Right lobe of liver (tissue), 6 donors: Measurements from ENCODE around the gene GFRA1. TPM values are rescaled to one million over a fixed set of nuclear protein-coding genes. Genes with fewer than 3 reads are reported as not detected.

Experiments
- ATAC-seq, 4 donors: fragments of 200-7000 bp; cut with Tn5 transposase; one replicate each; pipeline ENCODE4 v1.9.1; 2020; ENCODE audit warnings: mild to moderate bottlenecking in 4 of 4, moderate library complexity in 4 of 4
- DNase-seq, 3 donors: peaks; one replicate each; pipeline ENCODE4 v3.0.0-alpha.2; 2020
- H3K27ac ChIP-seq, 3 donors: fragments of 200-600 bp; one replicate each; pipeline ENCODE4 v1.8.0; 2022
- H3K27me3 ChIP-seq, 2 donors: fragments of 200-600 bp; one replicate each; pipeline ENCODE4 v1.8.0; 2022
- H3K36me3 ChIP-seq, 4 donors: fragments of 200-600 bp; sonication (generic) in 1 of 4; one replicate each; pipeline versions ENCODE4 v1.5.1 to v1.8.0; 2017 to 2022; ENCODE audit warnings: control low read depth in 1 of 4
- H3K4me1 ChIP-seq, 4 donors: fragments of 200-600 bp; sonication (generic) in 1 of 4; one replicate each; pipeline versions ENCODE4 v1.5.1 to v1.8.0; 2017 to 2022; ENCODE audit warnings: control low read depth in 1 of 4
- H3K4me3 ChIP-seq, 3 donors: fragments of 200-600 bp; one replicate each; pipeline ENCODE4 v1.8.0; 2022
- H3K9me3 ChIP-seq, 4 donors: fragments of 200-600 bp; sonication (generic) in 1 of 4; one replicate each; pipeline versions ENCODE4 v1.5.1 to v1.8.0; 2017 to 2022; ENCODE audit warnings: control low read depth in 1 of 4
- CTCF ChIP-seq, 4 donors: fragments of 200-600 bp in 3 of 4; fragments of 450-650 bp in 1 of 4; IDR thresholded peaks; one replicate each; pipeline versions ENCODE4 v1.5.1 to v1.8.0; 2016 to 2022; ENCODE audit warnings: antibody characterized with exemption in 4 of 4, mild to moderate bottlenecking in 2 of 4
- POLR2A ChIP-seq: fragments of 450-650 bp; IDR thresholded peaks from one replicate; pipeline ENCODE4 v1.6.1; 2017; ENCODE audit warnings: antibody characterized with exemption, mild to moderate bottlenecking
- WGBS: methylation state at CpG from one replicate; pipeline ENCODE4 v1.1.6; 2018; ENCODE audit warnings: low coverage, low lambda C conversion rate; ENCODE audit not compliant: insufficient coverage; ENCODE audit errors: missing lambda C conversion rate; 5-methylcytosine and 5-hydroxymethylcytosine counted together
- intact Hi-C, 2 donors: fragments of 100-400 bp; cut with DNase I; formaldehyde crosslinking; loops; one replicate each; pipeline versions ENCODE4 v1.11.2 to v1.14.1; 2022
- total RNA-seq, 6 experiments: library from RNA; depleted of rRNA in 2 of 6; stranded (reverse); fragments of >200 nt in 2 of 6; fragmentation: NEBNext Ultra II Directional in 3 of 6; extraction: Animal tissue kit (Norgen Biotek cat#: 25700) in 3 of 6; gene quantifications; one replicate each; pipeline versions ENCODE4 v1.1.0 to v1.2.4, GENCODE V29; 2016 to 2023
- donor health status: DM: no; HTN: yes; CAD: no.
- donor health status: DM: no; HTN: no; CAD: no.
- donor health status: DM: no; HTN: no; CAD: no.
- donor health status: DM: no; HTN: yes; CAD: no.
- donor health status: DM: no; HTN: yes; CAD: no.

The GFRA1 gene
- total RNA-seq, 6 experiments from 2014 or later, result 17.9 to 67.8 (median 42.8) TPM

- no peak overlapping the region for H3K4me3 ChIP-seq
- intact Hi-C loops, result no loop called here
- peaks cover 0 to 50% (median 16%) of the 10 kb centered on the region in 4 donors for H3K4me1 ChIP-seq
- no peaks in the 10 kb centered on the region for H3K36me3 ChIP-seq
- H3K27me3 ChIP-seq, result no peaks in the 10 kb centered on the region
- 61% methylated on average over 5 of the region's 5 CpGs for WGBS
- no peaks in the 10 kb centered on the region for H3K9me3 ChIP-seq
- no peak overlapping the region for H3K27ac ChIP-seq
- TF ChIP-seq CTCF (IDR thresholded peaks at IDR 0.05) (no peak), POLR2A (no peak)
- no peak for ATAC-seq
- no peak for DNase-seq
These were observed 57.4 kb downstream of the GFRA1 start for GRCh38 chr10:116215651-116216050.

GRCh38 chr10:116211682-116212081 is 61.3 kb downstream of the GFRA1 start:
- H3K36me3 ChIP-seq, result no peaks in the 10 kb centered on the region
- peaks cover 0 to 54% (median 20%) of the 10 kb centered on the region in 4 donors for H3K4me1 ChIP-seq
- H3K4me3 ChIP-seq, result no peak overlapping the region
- ATAC-seq (peak in 1 of 4 donors; percentile 31), DNase-seq (no peak)
- peak overlapping the region in 2 of 3 donors; percentile 26 to 37 for H3K27ac ChIP-seq
- H3K9me3 ChIP-seq, result no peaks in the 10 kb centered on the region
- intact Hi-C loops, result no loop called here
- H3K27me3 ChIP-seq, result no peaks in the 10 kb centered on the region
- 37% methylated on average over 1 of the region's 1 CpG for WGBS
- TF ChIP-seq CTCF (IDR thresholded peaks at IDR 0.05) (no peak), POLR2A (no peak)

GRCh38 chr10:116210588-116211346 is 62.2 kb downstream of the GFRA1 start:
- Histone ChIP-seq H3K36me3 (no peaks in the 10 kb centered on the region), H3K27me3 (no peaks in the 10 kb centered on the region), H3K4me1 (peaks cover 0 to 45% (median 19%) of the 10 kb centered on the region in 4 donors), H3K4me3 (no peak overlapping the region), H3K9me3 (no peaks in the 10 kb centered on the region), H3K27ac (peak overlapping the region in 2 of 3 donors; percentile 26 to 37)
- WGBS, result 73% methylated on average over 4 of the region's 7 CpGs
- intact Hi-C loops, result no loop called here
- DNase-seq (peak; percentile 50 to 87 (median 80)), ATAC-seq (peak; percentile 64 to 82 (median 74))
- no peak for TF ChIP-seq POLR2A
- TF ChIP-seq CTCF (IDR thresholded peaks at IDR 0.05), result no peak

- DNase-seq (no peak), ATAC-seq (no peak)
- intact Hi-C loops, result no loop called here
- no peak for TF ChIP-seq CTCF (IDR thresholded peaks at IDR 0.05)
- TF ChIP-seq POLR2A, result no peak
- WGBS, result 87% methylated on average over 7 of the region's 10 CpGs
- Histone ChIP-seq H3K9me3 (no peaks in the 10 kb centered on the region), H3K27ac (peak overlapping the region in 1 of 3 donors; percentile 26), H3K36me3 (no peaks in the 10 kb centered on the region), H3K4me1 (peaks cover 0 to 42% (median 19%) of the 10 kb centered on the region in 4 donors), H3K4me3 (no peak overlapping the region), H3K27me3 (no peaks in the 10 kb centered on the region)
These were observed 63.2 kb downstream of the GFRA1 start for GRCh38 chr10:116209781-116210180.
